Left renal cortex interstitium (tissue), 4 donors: ENCODE results near the gene SNX24. TPM values are rescaled to one million over a fixed set of nuclear protein-coding genes. Genes with fewer than 3 reads are reported as not detected.
A peak's percentile ranks its signal among the peaks of the same experiment; 100 is the strongest.

Experiments used
- DNase-seq, 4 donors: peaks; one replicate each; pipeline ENCODE4 v3.0.0-alpha.2; 2013; ENCODE audit warnings: low read depth in 4 of 4, low spot score in 2 of 4, missing footprints in 1 of 4
- polyA plus RNA-seq, 4 donors: library from polyadenylated mRNA; unstranded; fragments of 120-200 nt; gene quantifications; one replicate each; pipeline ENCODE4 v1.2.1, GENCODE V29; 2013; ENCODE audit not compliant: insufficient read length in 4 of 4

The SNX24 gene
- polyA plus RNA-seq, 4 donors = 20.3 to 24.7 (median 23.6) TPM

DNA sequence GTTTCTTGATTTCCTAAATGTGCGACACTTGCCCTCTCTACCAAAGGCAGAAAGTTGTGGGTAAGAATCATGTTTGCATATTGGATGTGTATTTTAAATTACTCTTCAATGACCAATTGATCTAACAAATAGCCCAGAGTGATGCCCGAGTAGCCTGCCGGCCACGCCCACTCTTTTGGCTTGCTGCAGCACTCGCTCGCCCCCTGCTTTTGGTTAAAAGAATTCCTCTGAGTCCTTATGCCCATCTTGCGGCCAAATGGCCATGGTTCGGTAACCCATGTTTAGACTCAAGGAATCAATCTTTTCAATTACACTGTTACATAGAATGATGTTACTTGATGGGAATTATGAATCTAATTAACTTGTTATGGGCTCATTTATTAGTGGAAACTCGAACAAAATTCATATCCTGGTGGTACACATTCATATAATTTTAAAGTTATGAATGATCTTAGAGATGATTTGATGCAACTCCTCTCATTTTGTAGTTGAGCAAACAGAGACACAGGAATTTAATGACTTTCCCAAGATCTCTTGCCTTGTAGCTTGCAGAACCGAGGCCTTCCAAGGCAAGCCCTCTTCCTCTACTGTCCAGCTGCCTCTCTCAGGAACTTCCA, 154.6 kb downstream of the SNX24 start:
- DNase-seq = peak in 1 of 4 donors; percentile 10

DNA sequence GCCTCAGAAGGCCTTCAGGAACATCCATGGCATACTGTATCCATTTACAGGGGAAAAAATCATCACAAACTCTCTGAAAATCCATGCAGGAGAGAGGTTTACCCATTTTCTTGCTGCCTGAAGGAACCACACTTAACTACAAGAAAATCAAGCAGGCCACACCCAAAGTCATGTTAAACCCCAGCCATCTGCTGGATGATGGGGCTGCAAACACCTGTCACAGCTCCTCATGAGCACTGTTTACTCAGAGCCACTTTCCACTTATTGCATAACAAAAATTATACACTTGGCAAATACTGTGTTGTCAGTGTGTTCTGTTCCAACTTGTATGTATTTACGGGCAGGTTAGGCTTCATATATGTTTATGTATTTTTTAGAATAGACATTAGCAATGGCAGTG, 155.3 kb downstream of the SNX24 start:
- DNase-seq = no peak

DNA sequence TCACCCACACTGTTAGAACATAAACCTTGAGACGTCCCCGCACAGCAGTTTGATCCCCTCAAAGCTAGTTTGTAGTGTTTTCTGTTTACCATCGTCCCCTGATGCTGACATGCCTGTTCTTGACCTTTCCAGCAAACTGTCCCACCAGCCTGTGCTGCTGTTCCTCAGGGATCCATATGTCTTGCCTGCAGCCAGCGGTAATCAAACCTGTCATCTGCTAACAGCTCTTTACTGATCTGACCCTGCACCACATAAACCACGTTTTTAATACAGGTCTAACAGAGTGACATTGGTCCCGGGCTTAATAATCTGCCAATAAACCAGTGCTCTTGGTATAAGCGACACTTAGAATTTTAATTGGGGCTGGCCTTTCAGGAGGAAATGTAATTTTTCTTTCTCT, 156.4 kb downstream of the SNX24 start:
- no peak for DNase-seq

DNA sequence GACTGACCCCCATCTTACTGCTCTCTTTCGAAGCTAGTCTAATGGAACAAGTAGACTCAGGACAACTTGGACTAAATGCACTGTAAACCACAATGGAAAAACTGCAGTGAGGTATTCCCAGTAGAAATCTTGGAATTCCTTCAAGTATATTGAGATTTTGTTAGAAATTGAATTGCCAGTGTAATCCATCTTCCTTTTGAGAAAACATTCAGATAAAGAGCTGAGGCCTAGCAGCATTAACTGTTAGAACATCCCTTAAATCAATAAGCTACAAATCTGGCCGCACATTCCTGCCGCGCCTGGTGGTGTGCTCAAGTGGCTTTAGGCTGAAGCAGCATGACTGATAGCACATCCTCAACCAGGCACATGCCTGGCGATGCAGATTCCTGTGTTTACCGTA, 161.8 kb downstream of the SNX24 start:
- no peak for DNase-seq

DNA sequence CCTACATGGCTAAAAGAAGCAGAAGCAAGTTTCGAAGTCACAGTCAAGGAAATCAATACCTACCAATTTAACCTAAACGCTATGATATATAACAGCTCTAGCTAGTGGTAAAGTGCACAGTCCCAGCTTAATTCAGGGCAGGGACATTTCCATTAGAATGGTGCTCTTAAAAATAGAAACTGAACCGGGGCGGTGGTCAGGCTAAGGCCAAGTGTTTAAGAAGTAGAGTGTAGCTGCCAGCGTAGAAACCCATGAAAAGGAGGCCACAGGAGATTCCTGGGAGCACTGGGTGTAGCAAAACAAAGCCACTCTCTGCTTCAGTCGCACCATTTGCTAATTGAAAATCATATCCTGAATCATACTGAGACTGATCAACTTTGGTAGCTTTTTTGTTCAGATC, 162.3 kb downstream of the SNX24 start:
- DNase-seq = no peak

DNA sequence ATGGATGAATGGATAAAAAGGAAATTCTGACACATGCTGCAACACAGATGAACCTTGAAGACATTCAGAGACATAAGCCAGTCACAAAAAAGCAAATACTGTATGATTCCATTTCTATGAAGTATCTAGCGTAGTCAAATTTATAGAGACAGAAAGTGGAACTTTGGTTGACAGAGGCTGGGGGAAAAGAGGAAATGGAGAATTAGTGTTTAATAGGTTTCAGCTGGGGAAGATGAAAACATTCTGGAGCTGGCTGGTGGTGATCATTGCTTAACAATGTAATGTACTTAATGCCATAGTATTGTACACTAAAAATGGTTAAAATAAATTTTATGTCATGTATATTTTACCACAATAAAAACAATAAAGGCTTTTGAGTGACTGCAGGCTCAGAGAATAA, 166.9 kb downstream of the SNX24 start:
- no peak for DNase-seq

DNA sequence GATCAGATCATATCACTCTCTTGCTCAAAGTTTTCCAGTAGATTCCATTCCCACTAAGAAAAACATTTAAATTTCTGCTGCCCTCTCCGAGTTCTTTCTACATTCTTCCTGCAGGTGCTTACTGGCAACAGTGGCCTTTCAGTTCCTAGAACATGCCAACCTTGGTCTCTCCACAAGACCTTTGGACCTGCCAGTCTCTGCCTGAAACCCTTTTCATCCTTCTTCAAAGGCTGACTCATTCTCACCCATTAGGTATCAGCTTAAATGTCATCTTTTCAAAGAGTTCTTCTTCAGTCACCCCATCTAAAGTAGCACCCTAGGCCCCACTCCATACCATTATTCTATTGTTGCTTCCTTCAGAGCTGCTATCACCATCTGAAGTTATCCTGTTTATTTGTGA, 169.3 kb downstream of the SNX24 start:
- DNase-seq = no peak

DNA sequence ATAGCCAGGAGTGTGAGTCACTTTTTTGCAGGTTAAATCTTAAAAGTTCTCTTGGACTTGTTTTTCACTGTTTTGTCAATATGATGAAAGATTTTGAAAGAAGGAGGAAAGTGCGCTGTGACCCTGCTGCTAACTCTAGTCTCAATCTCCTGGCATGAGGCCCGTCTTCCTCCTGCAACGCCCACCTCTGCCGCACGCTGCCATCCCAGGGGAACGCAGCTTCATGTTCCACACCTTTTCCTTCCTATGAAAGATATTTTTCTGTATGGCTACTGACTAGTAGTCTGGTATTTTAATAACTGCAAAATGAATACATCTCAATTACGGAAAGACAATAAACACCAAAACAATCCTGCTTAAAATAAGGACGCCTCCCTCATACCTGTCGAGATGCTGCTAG, 182.8 kb downstream of the SNX24 start:
- no peak for DNase-seq

DNA sequence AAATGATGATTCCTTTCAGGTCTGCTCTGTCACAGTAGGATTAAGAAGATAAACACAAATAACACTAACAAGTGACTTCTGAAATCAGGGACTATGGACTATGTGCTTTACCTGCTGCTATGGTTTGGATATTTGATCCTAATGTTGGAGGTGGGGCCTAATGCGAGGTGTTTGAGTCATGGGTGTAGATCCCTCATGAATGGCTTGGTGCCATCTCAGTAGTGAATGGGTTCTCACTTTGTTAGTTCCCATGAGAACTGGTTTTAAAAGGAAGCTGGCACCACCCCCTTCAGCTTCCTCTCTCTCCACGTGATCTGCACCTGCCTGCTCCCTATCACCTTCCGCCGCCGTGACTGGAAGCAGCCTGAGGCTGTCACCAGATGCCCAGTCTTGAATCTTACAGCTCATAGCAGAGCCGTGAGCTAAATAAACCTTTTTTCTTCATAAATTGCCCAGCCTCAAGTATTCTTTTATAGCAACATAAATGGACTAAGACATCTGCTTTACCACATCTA, 187.8 kb downstream of the SNX24 start:
- DNase-seq = no peak

DNA sequence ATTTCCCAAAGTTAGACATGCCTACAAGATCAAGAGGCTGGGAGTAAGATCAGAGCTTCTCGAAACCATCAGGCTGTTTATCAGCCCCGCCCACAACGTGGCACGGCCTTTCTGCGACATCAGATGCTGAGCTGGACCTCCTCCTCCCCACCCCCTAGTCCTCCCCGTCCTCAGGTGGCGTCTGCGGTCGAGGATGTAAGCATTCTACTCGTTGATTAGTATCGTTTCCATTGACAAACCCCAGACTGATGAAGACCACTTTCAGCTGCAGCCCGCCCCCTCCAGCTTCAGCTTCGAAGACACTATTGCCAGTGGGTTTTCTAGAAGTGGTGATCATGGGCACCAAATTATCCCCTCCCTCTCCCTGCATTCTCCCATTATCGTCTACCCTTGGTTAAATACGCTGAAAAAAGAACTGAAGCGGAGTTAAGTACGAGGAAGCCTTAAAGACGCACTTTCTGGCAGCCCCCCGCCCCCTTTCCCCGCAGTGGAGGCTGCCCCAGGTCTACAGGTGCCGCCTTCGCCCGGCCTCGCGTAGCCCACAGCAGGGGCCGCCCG, 190.0 kb downstream of the SNX24 start:
- DNase-seq = peak in 1 of 4 donors; percentile 12

DNA sequence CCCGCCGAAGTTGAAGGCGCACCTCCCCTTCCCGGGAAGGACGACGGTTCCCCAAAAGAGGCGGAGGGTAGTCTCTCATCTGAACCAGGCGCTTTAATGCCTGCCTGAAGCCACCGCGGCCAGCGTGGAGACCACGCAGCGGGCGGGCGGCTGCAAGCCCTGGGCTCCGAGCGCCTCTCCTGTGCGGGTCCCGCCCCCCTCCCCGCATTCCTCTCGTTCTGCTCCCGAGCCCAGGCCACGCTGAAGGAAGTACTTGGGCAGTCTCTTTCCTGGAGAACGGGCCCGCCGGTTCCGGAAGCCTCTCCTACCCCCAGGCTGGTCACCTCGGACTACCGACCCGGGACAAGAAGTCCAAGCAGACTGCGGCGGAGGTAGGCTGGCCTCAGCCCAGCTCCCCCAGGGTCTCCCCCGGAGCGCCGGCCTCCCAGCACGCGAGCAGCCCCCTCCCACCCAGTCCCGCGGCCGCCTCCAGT, 190.5 kb downstream of the SNX24 start:
- peak in 1 of 4 donors; percentile 24 for DNase-seq

DNA sequence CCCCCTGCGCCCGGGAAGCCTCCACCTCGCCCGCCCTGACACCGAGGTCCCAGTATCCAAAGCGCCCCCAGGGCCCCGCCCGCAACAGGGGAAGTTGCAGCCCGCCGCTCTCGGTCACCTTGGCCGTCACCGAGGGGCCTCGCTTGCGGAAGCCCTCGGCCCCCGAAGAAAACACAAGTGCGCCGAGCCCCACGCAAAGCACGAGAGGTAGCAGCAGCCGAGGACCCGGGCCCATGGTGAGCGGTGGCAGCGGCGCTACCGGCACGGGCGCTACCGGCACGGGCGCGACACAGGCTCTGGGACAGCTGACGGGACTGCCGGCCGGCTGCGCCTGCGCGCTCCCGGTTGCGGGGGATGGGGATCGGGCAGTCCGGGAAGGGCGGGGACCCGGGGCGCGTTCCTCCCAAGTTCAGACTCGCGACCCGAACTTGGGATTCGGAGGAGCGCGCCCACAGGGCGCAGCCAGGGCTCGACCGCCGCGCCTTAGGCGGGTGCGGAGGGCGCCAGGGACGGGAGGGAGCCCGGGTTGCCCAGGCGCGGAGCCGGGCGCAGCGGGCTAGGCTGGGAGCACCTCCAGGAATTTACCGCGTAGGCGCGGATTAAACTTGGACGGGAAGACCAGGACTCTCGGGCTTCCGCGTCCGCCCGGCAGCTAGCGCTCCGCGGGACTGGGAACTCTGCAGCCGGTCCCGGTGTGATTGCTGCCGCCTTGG, 191.1 kb downstream of the SNX24 start, which contains the start of gene PPIC:
TSS of gene PPIC (minus strand) at position 335 of the 713 bp plus-strand sequence. CDS start at position 235, 100 bp downstream.
- peak in 3 of 4 donors; percentile 51 to 74 (median 68) for DNase-seq

DNA sequence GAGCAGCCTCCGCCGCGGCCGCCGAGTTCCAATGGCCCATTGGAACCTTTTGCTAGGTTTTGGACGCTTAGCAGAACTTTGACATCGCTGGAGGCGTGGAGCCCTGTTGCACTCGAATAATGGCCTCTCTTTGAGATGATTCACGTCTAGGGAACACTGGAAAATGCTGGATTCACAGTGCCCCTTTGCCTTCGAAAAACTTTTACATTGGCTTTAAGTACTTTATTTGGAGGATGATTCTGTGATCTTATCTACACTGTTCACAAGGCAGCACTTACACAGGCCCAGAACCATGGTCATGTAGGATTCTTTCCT, 191.6 kb downstream of the SNX24 start:
- DNase-seq = no peak

DNA sequence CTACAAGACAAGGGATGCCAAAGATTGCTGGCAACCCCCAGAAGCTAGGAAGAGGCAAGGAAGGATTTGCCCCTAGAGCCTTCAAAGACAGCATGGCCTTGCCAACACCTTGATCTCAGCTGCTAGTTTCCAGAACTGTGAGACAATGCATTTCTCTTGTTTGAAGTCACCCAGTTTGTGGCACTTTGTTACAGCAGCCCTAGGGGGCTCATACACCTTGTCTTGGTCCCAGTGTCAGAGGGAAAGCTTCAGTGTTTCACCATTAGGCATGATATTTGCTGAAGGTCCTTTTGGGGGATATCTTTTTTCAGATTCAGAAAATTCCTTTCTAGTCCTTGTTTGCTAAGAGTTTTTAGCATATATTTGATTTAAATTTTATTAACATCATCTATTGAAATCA, 194.3 kb downstream of the SNX24 start:
- DNase-seq = no peak

DNA sequence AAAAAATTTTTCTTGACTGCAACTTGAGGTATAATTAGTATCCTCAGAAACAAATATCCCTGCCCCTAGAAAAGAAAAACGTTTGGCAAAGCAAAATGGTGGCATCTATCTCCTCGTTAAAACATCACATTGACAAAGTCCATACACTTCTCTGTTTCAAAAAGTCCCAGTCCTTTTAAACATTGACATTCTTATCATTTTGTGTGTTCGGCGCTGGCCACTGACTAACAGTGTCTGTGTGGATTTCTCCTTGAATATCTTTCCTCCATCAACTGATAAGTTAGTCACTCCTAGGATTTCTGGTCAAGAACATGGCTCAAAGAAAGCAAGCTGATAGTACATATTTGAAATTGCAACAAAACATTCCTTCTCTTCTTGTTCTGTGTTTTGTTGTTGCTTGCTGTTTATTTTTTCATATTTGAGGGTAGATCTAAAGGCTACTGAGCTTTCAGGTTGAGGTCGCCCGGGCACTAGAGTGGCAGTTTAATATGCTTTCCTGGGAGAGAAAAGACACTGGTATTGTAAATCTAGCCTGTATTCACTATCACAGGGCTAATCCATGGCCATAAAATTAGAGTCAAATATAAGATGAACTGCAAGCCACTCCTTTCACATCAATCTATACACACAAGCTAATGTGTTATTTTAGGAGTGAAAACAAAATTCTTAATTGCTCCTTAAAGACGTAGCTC, 199.7 kb downstream of the SNX24 start:
- DNase-seq = no peak

DNA sequence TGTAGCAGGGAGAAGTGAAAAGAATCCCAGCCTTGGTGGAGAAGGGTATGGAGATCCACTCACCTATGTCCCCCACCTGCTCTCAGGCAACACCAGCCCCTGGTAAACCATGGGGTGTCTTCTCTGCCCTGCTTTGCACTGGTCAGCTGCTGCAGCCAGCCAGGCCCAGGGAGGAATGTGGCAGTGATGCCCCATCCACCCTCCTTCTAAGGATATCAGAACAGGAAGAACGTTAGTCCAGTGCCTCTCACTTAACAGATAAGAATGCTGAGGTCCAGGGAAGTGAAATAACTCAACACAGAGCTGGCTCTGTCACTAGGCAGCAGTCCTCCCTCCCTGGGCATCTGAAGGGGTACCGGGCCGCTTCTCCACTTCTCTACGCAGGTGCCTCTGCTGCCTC, 200.8 kb downstream of the SNX24 start:
- DNase-seq = no peak

DNA sequence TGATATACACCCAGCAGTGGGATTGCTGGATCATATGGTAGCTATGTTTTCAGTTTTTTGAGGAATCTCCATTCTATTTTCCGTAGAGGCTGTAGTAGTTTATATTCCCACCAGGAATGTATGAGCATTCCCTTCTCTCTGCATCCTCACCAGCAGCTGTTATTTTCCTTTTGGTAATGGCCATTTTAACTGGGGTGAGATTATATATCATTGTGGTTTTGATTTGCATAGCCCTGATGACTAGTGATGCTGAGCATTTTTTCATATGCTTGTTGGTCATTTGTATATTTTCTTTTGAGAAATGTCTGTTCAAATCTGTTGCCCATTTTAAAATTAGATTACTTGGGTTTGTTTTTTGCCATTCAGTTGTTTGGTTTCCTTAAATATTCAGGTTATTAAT, 202.3 kb downstream of the SNX24 start:
- DNase-seq = no peak

DNA sequence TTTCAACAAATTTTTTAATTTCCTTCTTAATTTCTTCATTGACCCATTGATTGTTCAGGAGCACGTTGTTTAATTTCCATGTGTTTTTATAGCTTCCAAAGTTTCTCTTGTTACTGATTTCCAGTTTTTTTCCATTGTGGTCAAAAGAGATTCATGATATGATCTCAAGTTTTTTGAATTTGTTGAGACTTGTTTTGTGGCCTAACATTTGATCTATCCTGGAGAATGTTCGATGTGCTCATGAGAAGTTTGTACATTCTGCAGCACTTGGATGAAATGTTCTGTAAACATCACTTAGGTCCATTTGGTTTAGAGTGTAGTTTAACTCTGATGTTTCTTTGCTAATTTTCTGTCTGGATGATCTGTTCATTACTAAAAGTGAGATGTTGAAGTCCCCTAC, 205.8 kb downstream of the SNX24 start:
- DNase-seq = no peak
